AG04450 (cell line): ENCODE measurements around the gene ZNF516. TPM values are rescaled to one million over a fixed set of nuclear protein-coding genes. Genes with fewer than 3 reads are reported as not detected.

Experiments
- CTCF ChIA-PET: fragments of 300-600, 350-600 bp; formaldehyde crosslinking; extraction: SDS; loops from one replicate; lab custom pipeline; 2022; ENCODE audit warnings: antibody characterized with exemption, inconsistent platforms; lab: Charles Lee
- POLR2A ChIA-PET: fragments of 350-600 bp; formaldehyde crosslinking; extraction: SDS; loops from one replicate; lab custom pipeline; 2021; ENCODE audit warnings: antibody characterized with exemption, inconsistent platforms; lab: Yijun Ruan, JAX
- DNase-seq: peaks from one replicate; pipeline ENCODE4 v3.0.0-alpha.2; 2011; ENCODE audit warnings: low read depth, low spot score
- H3K27ac ChIP-seq: one replicate; pipeline ENCODE4 v1.5.1; 2012; ENCODE audit warnings: low read depth, low read length, control low read depth
- H3K27me3 ChIP-seq: one replicate; pipeline ENCODE4 v1.6.0; 2012; ENCODE audit warnings: low read length; ENCODE audit not compliant: control insufficient read depth, insufficient read depth
- H3K4me3 ChIP-seq: 2 replicates; pipeline ENCODE4 v1.5.1; 2011; ENCODE audit warnings: mild to moderate bottlenecking, low read depth, low read length, control low read depth
- H3K9me3 ChIP-seq: 2 replicates; pipeline ENCODE4 v1.5.1; 2012; ENCODE audit warnings: low read length; ENCODE audit not compliant: control insufficient read depth, insufficient read depth
- polyA plus RNA-seq: library from polyadenylated mRNA; depleted of rRNA; stranded (reverse); fragments of >200 nt; gene quantifications from 2 replicates; pipeline ENCODE4 v1.2.3, GENCODE V29; 2011
- TF ChIP-seq, protein P1 (sequence below): IDR thresholded peaks from 2 replicates; pipeline ENCODE4 v1.5.1; 2011; ENCODE audit warnings: low read depth, low read length, control low read depth, inconsistent platforms

Gene ZNF516
- polyA plus RNA-seq, 1 experiment = 15.5 TPM

DNA sequence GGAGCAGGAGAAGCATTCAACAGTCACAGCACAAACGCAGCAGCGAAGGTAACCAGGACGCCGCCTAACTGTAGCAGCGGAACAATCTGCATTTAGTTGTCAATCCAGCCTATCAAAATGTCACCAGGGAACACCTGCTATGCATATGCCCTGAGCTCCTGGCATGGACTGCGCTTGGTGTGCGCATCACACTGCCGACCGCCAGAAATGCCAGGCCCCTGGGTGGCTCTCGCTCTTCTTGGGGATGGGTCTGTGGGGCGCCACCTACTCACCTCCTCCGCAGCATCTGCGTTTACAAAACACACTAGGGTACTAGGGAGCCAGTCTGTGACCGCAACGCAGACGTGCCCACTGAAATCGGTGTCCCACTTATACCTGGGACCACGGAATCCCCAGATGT lies 31.7 kb downstream of the ZNF516 start:
- no peak for DNase-seq
- POLR2A ChIA-PET = no interaction called here
- Histone ChIP-seq H3K4me3 (no peak overlapping the region), H3K27me3 (no peaks in the 10 kb centered on the region), H3K9me3 (peaks cover 7% of the 10 kb centered on the region; the same call in 1 of the 2 replicates), H3K27ac (no peak overlapping the region)
- CTCF ChIA-PET = no interaction called here
- TF ChIP-seq, protein P1, sequence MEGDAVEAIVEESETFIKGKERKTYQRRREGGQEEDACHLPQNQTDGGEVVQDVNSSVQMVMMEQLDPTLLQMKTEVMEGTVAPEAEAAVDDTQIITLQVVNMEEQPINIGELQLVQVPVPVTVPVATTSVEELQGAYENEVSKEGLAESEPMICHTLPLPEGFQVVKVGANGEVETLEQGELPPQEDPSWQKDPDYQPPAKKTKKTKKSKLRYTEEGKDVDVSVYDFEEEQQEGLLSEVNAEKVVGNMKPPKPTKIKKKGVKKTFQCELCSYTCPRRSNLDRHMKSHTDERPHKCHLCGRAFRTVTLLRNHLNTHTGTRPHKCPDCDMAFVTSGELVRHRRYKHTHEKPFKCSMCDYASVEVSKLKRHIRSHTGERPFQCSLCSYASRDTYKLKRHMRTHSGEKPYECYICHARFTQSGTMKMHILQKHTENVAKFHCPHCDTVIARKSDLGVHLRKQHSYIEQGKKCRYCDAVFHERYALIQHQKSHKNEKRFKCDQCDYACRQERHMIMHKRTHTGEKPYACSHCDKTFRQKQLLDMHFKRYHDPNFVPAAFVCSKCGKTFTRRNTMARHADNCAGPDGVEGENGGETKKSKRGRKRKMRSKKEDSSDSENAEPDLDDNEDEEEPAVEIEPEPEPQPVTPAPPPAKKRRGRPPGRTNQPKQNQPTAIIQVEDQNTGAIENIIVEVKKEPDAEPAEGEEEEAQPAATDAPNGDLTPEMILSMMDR = no peak

DNA sequence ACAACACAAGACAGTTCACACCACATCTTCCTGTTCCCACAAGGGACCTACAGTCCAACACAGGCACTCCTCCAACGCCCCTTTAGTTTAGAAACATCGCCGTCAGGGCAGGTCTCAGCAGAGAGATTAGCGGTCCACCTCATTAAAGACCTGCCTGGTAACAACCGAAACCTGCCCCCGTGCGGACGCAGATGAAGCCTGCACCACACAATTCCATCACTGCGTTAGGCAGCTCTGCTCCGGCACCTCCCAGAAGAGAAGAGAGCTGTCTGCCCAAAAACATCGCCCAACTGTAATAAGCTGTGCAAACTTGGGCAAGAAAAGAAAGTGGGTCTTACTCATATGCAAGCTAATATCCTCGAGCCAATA lies 32.7 kb downstream of the ZNF516 start:
- Histone ChIP-seq H3K27ac (no peak overlapping the region), H3K27me3 (no peaks in the 10 kb centered on the region), H3K9me3 (peaks cover 7% of the 10 kb centered on the region; the same call in 1 of the 2 replicates), H3K4me3 (no peak overlapping the region)
- CTCF ChIA-PET = no interaction called here
- POLR2A ChIA-PET = no interaction called here
- no peak for DNase-seq
- TF ChIP-seq, protein P1 = no peak

- DNase-seq = no peak
- POLR2A ChIA-PET = no interaction called here
- TF ChIP-seq, protein P1 = no peak
Measured at GRCh38 chr18:76461692-76462325, 33.2 kb downstream of the ZNF516 start.

GRCh38 chr18:76461148-76461547 lies 33.9 kb downstream of the ZNF516 start:
- DNase-seq = no peak
- Histone ChIP-seq H3K9me3 (peaks cover 5% of the 10 kb centered on the region; the same call in 1 of the 2 replicates), H3K27me3 (no peaks in the 10 kb centered on the region), H3K4me3 (no peak overlapping the region), H3K27ac (no peak overlapping the region)
- TF ChIP-seq, protein P1 = no peak
- ChIA-PET CTCF (interaction anchor here (1.0 kb wide), 1 partner anchor 160 kb away, joined by 4 read pairs; no protein-coding TSS in a partner anchor), POLR2A (interaction anchor here (1.3 kb wide), 1 partner anchor 10 kb away, joined by 4 read pairs; no protein-coding TSS in a partner anchor)

More at GRCh38 chr18:76461692-76462325, 33.2 kb downstream of the ZNF516 start:
- CTCF ChIA-PET = no interaction called here
- peaks cover 7% of the 10 kb centered on the region; the same call in 1 of the 2 replicates for H3K9me3 ChIP-seq
- no peak overlapping the region for H3K4me3 ChIP-seq
- H3K27me3 ChIP-seq = no peaks in the 10 kb centered on the region
- no peak overlapping the region for H3K27ac ChIP-seq

- H3K27me3 ChIP-seq = no peaks in the 10 kb centered on the region
- H3K27ac ChIP-seq = peak overlapping the region; percentile 99
- DNase-seq = no peak
- H3K4me3 ChIP-seq = no peak overlapping the region
- CTCF ChIA-PET = interaction anchor here (1.0 kb wide), 1 partner anchor 161 kb away, joined by 4 read pairs; no protein-coding TSS in a partner anchor
- POLR2A ChIA-PET = interaction anchor here (0.6 to 1.3 kb wide), 2 partner anchors 9 to 44 kb away, joined by 4 to 6 read pairs; no protein-coding TSS in a partner anchor
- peaks cover 4% of the 10 kb centered on the region; the same call in 1 of the 2 replicates for H3K9me3 ChIP-seq
- TF ChIP-seq, protein P1 = no peak
Measured at GRCh38 chr18:76460482-76460881, 34.6 kb downstream of the ZNF516 start.
